A172 (cell line): ENCODE data around the gene ACOX1. TPM values are rescaled to one million over a fixed set of nuclear protein-coding genes. Genes with fewer than 3 reads are reported as not detected.
A peak's percentile ranks its signal among the peaks of the same experiment; 100 is the strongest.

Experiments used
- DNase-seq: peaks from one replicate; pipeline ENCODE4 v3.0.0-alpha.2; 2015; ENCODE audit warnings: low spot score
- total RNA-seq: library from RNA; depleted of rRNA; stranded (reverse); fragments of >200 nt; shearing (Covaris generic); gene quantifications from 2 replicates; pipeline ENCODE4 v1.2.3, GENCODE V29; 2014; rRNA removed

The ACOX1 gene
- total RNA-seq: 47.5 and 48.6 TPM in 2 replicates

GRCh38 chr17:75978938-75979704 lies at the start of gene ACOX1, which contains the start of gene TEN1:
TSS of gene ACOX1 (minus strand) at chr17:75979166. CDS start at chr17:75979073, 93 bp downstream.
TSS of gene TEN1 (plus strand) at chr17:75979240. CDS start at chr17:75986193, 6,953 bp downstream.
- DNase-seq: peak; percentile 97

DNA sequence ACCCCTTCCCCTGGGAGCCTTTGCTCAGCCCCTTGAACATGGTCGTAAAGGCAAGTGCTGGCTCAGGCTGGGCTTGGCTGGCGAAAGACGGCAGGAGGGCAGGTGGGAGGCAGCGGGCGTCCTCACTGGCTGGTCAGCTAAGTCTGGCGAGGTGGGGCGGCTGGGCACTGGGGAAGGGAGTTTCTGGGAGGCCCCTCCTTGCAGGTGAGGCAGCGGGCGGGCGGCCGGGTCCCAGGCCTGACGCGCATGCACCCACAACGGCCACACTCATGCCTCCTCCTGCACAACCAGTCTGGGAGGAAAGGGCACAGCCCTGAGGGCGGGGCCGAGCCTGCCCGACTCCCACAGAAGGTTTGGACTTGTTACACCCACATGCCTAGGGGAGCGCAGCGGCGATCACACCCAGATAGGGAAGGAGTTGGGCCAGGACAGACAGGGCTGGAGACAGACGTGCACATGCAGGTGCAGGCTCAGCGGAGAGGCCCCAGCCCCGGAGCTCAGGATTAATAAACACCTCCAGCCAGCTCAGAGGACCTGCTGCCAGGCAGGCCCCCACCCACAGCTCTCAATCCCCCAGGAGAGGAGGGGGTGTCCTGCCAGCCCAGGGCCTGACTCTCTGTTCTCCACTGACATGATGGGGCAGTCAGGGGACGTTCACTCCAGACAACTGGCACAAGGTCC lies 48.3 kb upstream of the ACOX1 start, which contains the start of gene EVPL:
TSS of gene EVPL (minus strand) at position 148 of the 681 bp plus-strand sequence. CDS start at position 40, 108 bp downstream.
- no peak for DNase-seq

DNA sequence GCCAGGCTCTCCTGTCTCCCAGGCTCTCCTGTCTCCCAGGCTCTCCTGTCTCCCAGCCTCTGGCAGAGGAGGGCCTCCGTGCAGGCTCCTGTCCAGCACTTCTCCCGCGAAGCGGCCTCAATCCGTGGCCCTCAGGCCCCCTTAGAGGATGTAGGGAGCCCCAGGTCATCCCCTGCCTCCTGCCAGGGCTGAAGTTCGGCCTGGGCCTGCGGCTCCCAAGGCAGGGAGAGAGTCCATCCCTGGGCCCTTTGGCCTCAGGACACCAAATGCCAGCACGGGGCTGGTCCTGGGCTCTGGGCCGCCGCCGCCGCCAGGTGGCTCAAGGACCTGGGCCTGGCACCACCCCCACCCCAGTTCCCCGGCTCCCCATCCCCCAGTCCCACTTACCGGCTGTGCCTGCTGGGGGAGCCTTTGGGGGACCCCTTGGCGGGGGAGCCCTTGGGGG lies 47.8 kb upstream of the ACOX1 start:
- DNase-seq: no peak

DNA sequence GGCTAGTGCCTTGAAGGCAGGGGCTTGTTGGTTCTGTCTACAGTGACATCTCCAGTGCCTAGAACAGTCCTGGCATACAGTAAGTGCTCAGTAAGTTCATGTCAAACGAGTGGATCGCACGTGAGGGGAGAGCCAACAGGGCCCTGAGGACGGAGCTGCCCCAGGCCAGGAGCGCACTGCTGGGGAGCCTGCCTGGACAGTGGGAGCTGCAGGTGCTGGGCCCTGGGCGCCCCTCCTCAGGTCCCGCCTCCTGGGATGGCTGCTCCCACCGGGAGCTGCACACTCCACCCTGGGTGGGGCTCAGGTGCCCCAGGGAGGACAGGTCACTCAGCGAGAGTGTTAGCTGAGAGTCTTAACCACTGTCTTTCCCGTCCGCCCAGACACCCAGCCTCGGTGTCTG lies 46.3 kb upstream of the ACOX1 start:
- no peak for DNase-seq

DNA sequence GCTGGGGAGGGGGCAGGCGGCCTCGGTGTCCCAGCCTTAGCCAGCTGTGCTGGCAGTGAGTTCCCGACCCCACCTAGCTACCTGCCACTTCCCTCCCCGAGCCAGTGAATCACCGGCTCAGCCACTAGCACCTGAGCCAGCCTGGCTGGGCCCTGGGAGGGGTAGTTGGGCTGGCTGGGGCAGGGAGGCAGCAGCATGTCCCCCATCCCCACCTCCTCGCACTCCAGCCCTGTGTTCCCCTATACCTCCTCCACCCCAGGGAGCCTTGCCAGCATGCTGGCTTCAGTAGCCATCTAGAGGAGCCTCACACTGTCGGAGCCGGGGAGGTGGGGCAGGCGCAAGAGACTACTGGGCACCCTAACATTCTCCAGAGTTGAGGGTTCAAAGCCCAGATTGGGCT lies 45.4 kb upstream of the ACOX1 start:
- DNase-seq: no peak

GRCh38 chr17:76023900-76024237 lies 44.9 kb upstream of the ACOX1 start:
- DNase-seq: no peak

- DNase-seq: no peak
Measured at GRCh38 chr17:76022973-76023899, 44.3 kb upstream of the ACOX1 start.

GRCh38 chr17:76022285-76022684 lies 43.3 kb upstream of the ACOX1 start:
- no peak for DNase-seq

- no peak for DNase-seq
Measured at GRCh38 chr17:76019833-76020467, 41.0 kb upstream of the ACOX1 start.

DNA sequence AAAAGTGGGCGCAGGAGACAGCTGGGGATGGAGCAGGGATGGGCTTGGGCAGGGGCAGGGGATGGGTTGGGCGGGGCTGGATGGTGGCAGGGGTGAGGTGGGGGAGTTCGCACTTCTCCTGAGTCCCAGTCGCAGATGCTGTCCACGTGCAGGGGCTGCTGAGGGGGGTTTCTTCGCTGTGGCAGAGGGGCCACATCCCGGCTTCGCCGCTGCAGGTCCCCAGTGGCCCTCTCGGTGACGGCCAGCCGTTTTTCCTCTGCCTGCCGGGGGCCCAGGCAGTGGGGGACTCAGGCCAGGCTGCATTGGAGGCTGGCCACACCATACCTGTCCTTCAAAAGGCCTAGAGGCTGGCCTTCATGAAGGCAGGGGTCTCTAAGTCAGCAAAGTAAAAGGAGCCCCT lies 39.8 kb upstream of the ACOX1 start:
- DNase-seq: no peak

DNA sequence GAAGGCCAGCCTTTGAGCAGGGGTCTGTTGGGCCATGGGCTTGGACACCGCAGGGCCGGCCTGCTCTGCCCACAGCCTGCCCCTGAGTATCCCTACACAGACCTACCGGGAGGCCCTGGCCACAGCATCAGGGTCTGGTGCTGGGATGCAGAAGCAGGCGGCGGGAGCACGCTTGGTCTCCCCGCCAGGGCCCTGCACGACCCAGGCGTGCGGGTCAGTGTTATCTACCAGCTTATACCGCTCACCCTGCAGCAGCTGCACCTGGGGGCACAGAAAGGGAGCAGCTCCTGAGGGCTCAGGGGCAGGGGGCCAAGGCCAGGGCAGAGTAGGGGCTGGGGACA lies 39.3 kb upstream of the ACOX1 start:
- no peak for DNase-seq

DNA sequence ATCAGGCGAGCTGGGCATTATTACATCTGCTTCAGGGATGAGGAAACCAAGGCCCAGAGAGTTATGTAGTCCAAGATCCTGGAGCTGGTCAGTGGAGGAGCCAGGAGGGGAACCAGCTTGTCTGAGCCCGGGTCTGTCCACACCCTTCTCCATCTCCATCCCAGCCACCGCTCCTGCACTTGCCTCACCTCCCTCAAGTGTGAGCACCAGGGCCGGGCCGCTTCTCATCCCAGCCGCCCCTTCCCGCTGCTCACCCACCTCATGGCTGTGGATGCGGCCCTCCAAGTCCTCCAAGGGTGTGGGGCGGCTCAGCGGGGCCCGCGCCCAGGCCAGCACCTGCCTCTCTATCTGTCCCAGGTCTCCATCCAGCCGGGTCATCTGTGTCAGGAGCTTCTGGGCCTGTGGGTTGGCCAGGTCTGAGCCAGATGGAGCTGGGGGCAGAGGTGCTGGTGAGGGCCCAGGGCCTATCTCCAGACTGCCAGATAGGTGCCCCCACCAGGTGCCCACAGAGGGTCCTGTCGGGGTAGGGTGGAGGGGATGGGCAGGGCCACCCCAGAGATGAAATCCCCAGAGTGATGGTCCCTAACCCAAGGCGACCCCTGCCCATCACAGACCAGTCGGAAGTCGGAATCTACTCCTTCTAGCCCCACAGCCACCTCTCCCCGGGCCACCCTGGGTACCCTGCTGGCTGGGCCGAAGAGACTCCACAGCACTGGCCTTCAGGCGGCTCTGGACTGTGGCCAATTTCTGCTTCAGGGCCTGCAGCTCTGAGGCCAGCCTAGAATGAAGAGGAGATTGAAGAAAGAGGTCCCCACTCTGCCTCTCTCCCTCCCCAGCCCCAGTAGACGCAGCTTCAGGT lies 38.7 kb upstream of the ACOX1 start:
- DNase-seq: no peak

GRCh38 chr17:76014925-76015261 lies 35.9 kb upstream of the ACOX1 start:
- no peak for DNase-seq

GRCh38 chr17:76014100-76014924 lies 35.3 kb upstream of the ACOX1 start:
- peak; percentile 60 for DNase-seq

GRCh38 chr17:76013377-76013932 lies 34.5 kb upstream of the ACOX1 start:
- DNase-seq: no peak

GRCh38 chr17:76011951-76012350 lies 33.0 kb upstream of the ACOX1 start:
- DNase-seq: no peak

DNA sequence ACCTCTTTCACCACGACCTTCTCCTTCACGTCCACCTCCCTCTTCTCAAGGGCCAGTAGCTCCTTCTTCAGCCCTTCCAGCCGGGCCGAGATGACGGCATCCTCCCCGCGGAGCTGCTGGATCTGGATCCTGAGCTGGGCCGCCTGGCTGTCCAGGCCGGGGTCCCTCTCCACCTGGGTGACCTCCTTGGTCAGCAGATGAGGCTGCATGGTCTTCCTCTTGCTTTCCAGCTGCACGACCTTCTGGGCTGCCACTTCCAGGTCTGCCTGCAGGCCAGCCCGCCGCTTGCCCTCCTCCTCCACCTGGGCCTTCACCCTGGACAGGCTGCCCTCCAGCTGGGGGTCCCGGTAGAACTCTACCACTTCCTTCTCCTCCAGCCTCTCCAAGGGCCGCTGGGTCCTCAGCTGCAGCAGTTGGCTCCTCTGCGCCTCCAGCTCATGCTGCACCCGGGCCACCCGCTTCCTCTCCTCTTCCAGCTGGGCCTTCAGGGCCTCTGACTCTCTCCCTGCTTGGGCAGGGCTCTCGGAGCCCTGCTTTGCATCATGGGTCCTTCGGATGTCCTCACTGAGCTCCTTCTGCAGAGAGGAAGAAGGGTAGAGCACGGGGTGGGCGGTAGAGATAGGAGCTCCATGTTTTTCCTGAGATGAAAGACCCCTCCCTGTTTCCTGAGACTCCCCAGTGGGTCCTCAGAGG lies 31.1 kb upstream of the ACOX1 start:
- DNase-seq: no peak

- DNase-seq: no peak
Measured at GRCh38 chr17:76009447-76009846, 30.5 kb upstream of the ACOX1 start.
